CD4-positive, alpha-beta T cell treated with Interleukin-15 for 1 hour (primary cell): ENCODE measurements around the gene RHOG.

Experiments used
- DNase-seq: peaks from one replicate; pipeline ENCODE4 v3.0.0-alpha.2; 2020

Gene RHOG

GRCh38 chr11:3857628-3858027 is 16.9 kb upstream of the RHOG start:
- DNase-seq: no peak

- DNase-seq: no peak
Observed at GRCh38 chr11:3856856-3857553, 16.2 kb upstream of the RHOG start.

GRCh38 chr11:3855808-3856491 is 15.2 kb upstream of the RHOG start:
- DNase-seq: peak; percentile 49

- DNase-seq: peak; percentile 95
Observed at GRCh38 chr11:3854977-3855807, 14.4 kb upstream of the RHOG start, which contains the start of gene STIM1. STIM1 (plus strand) TSS chr11:3855664; CDS start chr11:3856271, 607 bp downstream.

GRCh38 chr11:3854660-3854976 is 13.9 kb upstream of the RHOG start:
- no peak for DNase-seq

GRCh38 chr11:3853899-3854659 is 13.3 kb upstream of the RHOG start:
- DNase-seq: peak; percentile 86

- no peak for DNase-seq
Observed at GRCh38 chr11:3853545-3853842, 12.7 kb upstream of the RHOG start.

GRCh38 chr11:3849297-3849874 is 8.6 kb upstream of the RHOG start:
- DNase-seq: peak; percentile 39

- no peak for DNase-seq
Observed at GRCh38 chr11:3845670-3846069, 4.9 kb upstream of the RHOG start.

GRCh38 chr11:3845246-3845645 is 4.5 kb upstream of the RHOG start:
- DNase-seq: no peak

- DNase-seq: no peak
Observed at GRCh38 chr11:3843326-3843725, 2.6 kb upstream of the RHOG start.

GRCh38 chr11:3841426-3842350 is 929 bp upstream of the RHOG start:
- peak; percentile 98 for DNase-seq

GRCh38 chr11:3840004-3840869 is 522 bp downstream of the RHOG start:
- peak; percentile 38 for DNase-seq

GRCh38 chr11:3838504-3838903 is 2.3 kb downstream of the RHOG start:
- DNase-seq: no peak

- DNase-seq: peak; percentile 70
Observed at GRCh38 chr11:3837793-3838192, 3.0 kb downstream of the RHOG start.

- peak; percentile 57 for DNase-seq
Observed at GRCh38 chr11:3836903-3837302, 3.9 kb downstream of the RHOG start.

- no peak for DNase-seq
Observed at GRCh38 chr11:3835751-3836150, 5.0 kb downstream of the RHOG start.

GRCh38 chr11:3834664-3835461 is 5.9 kb downstream of the RHOG start:
- peak; percentile 53 for DNase-seq

- DNase-seq: no peak
Observed at GRCh38 chr11:3834349-3834663, 6.5 kb downstream of the RHOG start.

GRCh38 chr11:3833449-3833848 is 7.3 kb downstream of the RHOG start:
- DNase-seq: no peak
